SJSA1 (cell line): ENCODE data around the gene LRRC23. TPM values are rescaled to one million over a fixed set of nuclear protein-coding genes. Genes with fewer than 3 reads are reported as not detected.

Source experiments
- DNase-seq, 2 experiments: peaks; one replicate each; pipeline ENCODE4 v3.0.0-alpha.2; 2015 to 2020; ENCODE audit warnings: low spot score in 2 of 2, low read depth in 1 of 2
- H3K27ac ChIP-seq: fragments of 250-450 bp; sonication (Bioruptor Pico); 2 replicates; pipeline ENCODE4 v1.5.1; 2020; ENCODE audit warnings: mild to moderate bottlenecking, moderate library complexity
- H3K27me3 ChIP-seq: fragments of 250-450 bp; sonication (Bioruptor Pico); replicated peaks from 2 replicates; pipeline ENCODE4 v1.5.1; 2020; ENCODE audit warnings: mild to moderate bottlenecking, moderate library complexity
- H3K36me3 ChIP-seq: fragments of 250-450 bp; sonication (Bioruptor Pico); 2 replicates; pipeline ENCODE4 v1.5.1; 2020; ENCODE audit warnings: mild to moderate bottlenecking
- H3K4me1 ChIP-seq: fragments of 250-450 bp; sonication (Bioruptor Pico); replicated peaks from 2 replicates; pipeline ENCODE4 v1.6.1; 2021; ENCODE audit warnings: mild to moderate bottlenecking
- H3K4me3 ChIP-seq: fragments of 250-450 bp; sonication (Bioruptor Pico); 2 replicates; pipeline ENCODE4 v1.5.1; 2020; ENCODE audit warnings: mild to moderate bottlenecking
- H3K9me3 ChIP-seq: fragments of 250-450 bp; sonication (Bioruptor Pico); replicated peaks from 2 replicates; pipeline ENCODE4 v1.5.1; 2020; ENCODE audit warnings: mild to moderate bottlenecking
- total RNA-seq: library from RNA; depleted of rRNA; stranded (reverse); fragments of >200 nt; shearing (Covaris generic); gene quantifications from 2 replicates; pipeline ENCODE4 v1.2.3, GENCODE V29; 2014

Gene LRRC23
- total RNA-seq, 1 experiment from 2014 or later, result 12.2 TPM

- no peaks in the 10 kb centered on the region for H3K27me3 ChIP-seq
- H3K4me3 ChIP-seq, result no peak overlapping the region
- H3K4me1 ChIP-seq, result 0 out of 2 replicates have a peak, but pooled peaks cover 4% of the 10 kb centered on the region
- H3K9me3 ChIP-seq, result no peaks in the 10 kb centered on the region
- DNase-seq, result no peak
- H3K36me3 ChIP-seq, result no peaks in the 10 kb centered on the region
- H3K27ac ChIP-seq, result no peak overlapping the region
These were observed 49.1 kb downstream of the LRRC23 start for GRCh38 chr12:6953442-6954315.

GRCh38 chr12:6954316-6955107 lies 49.9 kb downstream of the LRRC23 start:
- Histone ChIP-seq H3K4me3 (no peak overlapping the region), H3K9me3 (no peaks in the 10 kb centered on the region), H3K27me3 (no peaks in the 10 kb centered on the region), H3K4me1 (0 out of 2 replicates have a peak, but pooled peaks cover 4% of the 10 kb centered on the region), H3K27ac (no peak overlapping the region), H3K36me3 (no peaks in the 10 kb centered on the region)
- no peak for DNase-seq

GRCh38 chr12:6955108-6956020 lies 50.7 kb downstream of the LRRC23 start:
- Histone ChIP-seq H3K9me3 (no peaks in the 10 kb centered on the region), H3K27ac (no peak overlapping the region), H3K36me3 (no peaks in the 10 kb centered on the region), H3K4me3 (no peak overlapping the region), H3K4me1 (peaks cover 5% of the 10 kb centered on the region; the same call in 1 of the 2 replicates), H3K27me3 (no peaks in the 10 kb centered on the region)
- no peak for DNase-seq

- Histone ChIP-seq H3K27me3 (no peaks in the 10 kb centered on the region), H3K36me3 (no peaks in the 10 kb centered on the region), H3K4me3 (no peak overlapping the region), H3K9me3 (no peaks in the 10 kb centered on the region), H3K4me1 (peaks cover 13% of the 10 kb centered on the region), H3K27ac (no peak overlapping the region)
- DNase-seq, result no peak
These were observed 51.6 kb downstream of the LRRC23 start for GRCh38 chr12:6956021-6956727.

- peaks cover 23% of the 10 kb centered on the region for H3K4me1 ChIP-seq
- no peak for DNase-seq
- no peaks in the 10 kb centered on the region for H3K27me3 ChIP-seq
- no peak overlapping the region for H3K27ac ChIP-seq
- no peaks in the 10 kb centered on the region for H3K9me3 ChIP-seq
- no peak overlapping the region for H3K4me3 ChIP-seq
- H3K36me3 ChIP-seq, result no peaks in the 10 kb centered on the region
These were observed 52.6 kb downstream of the LRRC23 start for GRCh38 chr12:6957151-6957701.

GRCh38 chr12:6957741-6958608 lies 53.4 kb downstream of the LRRC23 start:
- peaks cover 25% of the 10 kb centered on the region for H3K4me1 ChIP-seq
- no peak overlapping the region for H3K4me3 ChIP-seq
- no peaks in the 10 kb centered on the region for H3K36me3 ChIP-seq
- no peaks in the 10 kb centered on the region for H3K9me3 ChIP-seq
- DNase-seq, result no peak
- no peak overlapping the region for H3K27ac ChIP-seq
- no peaks in the 10 kb centered on the region for H3K27me3 ChIP-seq

- no peak for DNase-seq
- no peaks in the 10 kb centered on the region for H3K27me3 ChIP-seq
- no peaks in the 10 kb centered on the region for H3K9me3 ChIP-seq
- H3K36me3 ChIP-seq, result no peaks in the 10 kb centered on the region
- no peak overlapping the region for H3K4me3 ChIP-seq
- H3K27ac ChIP-seq, result no peak overlapping the region
- H3K4me1 ChIP-seq, result peaks cover 25% of the 10 kb centered on the region
These were observed 54.0 kb downstream of the LRRC23 start for GRCh38 chr12:6958609-6959057.

- no peak overlapping the region for H3K27ac ChIP-seq
- DNase-seq, result no peak
- H3K4me3 ChIP-seq, result no peak overlapping the region
- H3K9me3 ChIP-seq, result no peaks in the 10 kb centered on the region
- H3K27me3 ChIP-seq, result no peaks in the 10 kb centered on the region
- peaks cover 25% of the 10 kb centered on the region for H3K4me1 ChIP-seq
- peaks cover 6% of the 10 kb centered on the region for H3K36me3 ChIP-seq
These were observed 54.6 kb downstream of the LRRC23 start for GRCh38 chr12:6959058-6959804.

- H3K9me3 ChIP-seq, result no peaks in the 10 kb centered on the region
These were observed 55.4 kb downstream of the LRRC23 start for GRCh38 chr12:6959805-6960592.

GRCh38 chr12:6960593-6961277 lies 56.1 kb downstream of the LRRC23 start:
- H3K27ac ChIP-seq, result peak overlapping the region; percentile 92
- H3K4me3 ChIP-seq, result no peak overlapping the region; the same call in 1 of the 2 replicates
- DNase-seq, result peak; percentile 25 to 46
- peaks cover 25% of the 10 kb centered on the region for H3K4me1 ChIP-seq
- H3K9me3 ChIP-seq, result no peaks in the 10 kb centered on the region
- H3K36me3 ChIP-seq, result peaks cover 21% of the 10 kb centered on the region
- H3K27me3 ChIP-seq, result no peaks in the 10 kb centered on the region

More at GRCh38 chr12:6959805-6960592, 55.4 kb downstream of the LRRC23 start:
- H3K4me1 ChIP-seq, result peaks cover 25% of the 10 kb centered on the region
- DNase-seq, result no peak
- H3K4me3 ChIP-seq, result no peak overlapping the region
- H3K36me3 ChIP-seq, result peaks cover 14% of the 10 kb centered on the region
- no peak overlapping the region for H3K27ac ChIP-seq
- no peaks in the 10 kb centered on the region for H3K27me3 ChIP-seq
